ENCODE data around the gene TPSG1.

GRCh38 chr16:1218061-1218929, 6.8 kb downstream of the TPSG1 start:
- TF ChIP-seq CTCF (IDR thresholded peaks at IDR 0.05; ENCODE audit: low read length) (no peak), EZH2phosphoT487 (IDR thresholded peaks at IDR 0.05; ENCODE audit: low read length) (no peak)
